Ovary (tissue), 9 donors: ENCODE data around the gene RIOK2. TPM values are rescaled to one million over a fixed set of nuclear protein-coding genes. Genes with fewer than 3 reads are reported as not detected.

Experiments used
- DNase-seq, 5 donors: peaks; one replicate each; pipeline ENCODE4 v3.0.0-alpha.2; 2019 to 2020
- H3K27ac ChIP-seq, 2 donors: fragments of 200-600 bp; one replicate each; pipeline versions ENCODE4 v1.5.1 to v1.8.0; 2019 to 2022
- H3K27me3 ChIP-seq: fragments of 200-600 bp; one replicate; pipeline ENCODE4 v1.8.0; 2022
- H3K36me3 ChIP-seq: fragments of 200-600 bp; sonication (generic); one replicate; pipeline ENCODE4 v1.5.1; 2019
- H3K4me1 ChIP-seq: one replicate; pipeline ENCODE4 v1.8.1; 2013; ENCODE audit warnings: mild to moderate bottlenecking, moderate library complexity; ENCODE audit not compliant: insufficient read depth
- H3K4me3 ChIP-seq: fragments of 200-600 bp; sonication (generic); one replicate; pipeline ENCODE4 v1.5.1; 2017
- H3K9me3 ChIP-seq, 2 donors: fragments of 200-600 bp in 1 of 2; sonication (generic) in 1 of 2; one replicate each; pipeline versions ENCODE4 v1.5.1 to v1.8.1; 2013 to 2019; ENCODE audit warnings: mild to moderate bottlenecking in 1 of 2, moderate library complexity in 1 of 2
- EP300 ChIP-seq: sonication (generic); formaldehyde crosslinking; IDR thresholded peaks from one replicate; pipeline ENCODE4 v1.6.1; 2017; ENCODE audit warnings: antibody characterized with exemption
- POLR2A ChIP-seq: fragments of 450-650 bp; IDR thresholded peaks from one replicate; pipeline ENCODE4 v1.6.1; 2017; ENCODE audit warnings: antibody characterized with exemption, mild to moderate bottlenecking, moderate library complexity
- WGBS, 3 donors: extraction: QIAGEN DNeasy Blood & Tissue Kit in 1 of 3; methylation state at CpG; one replicate each; pipeline versions ENCODE4 v1.1.5 to v1.1.7; 2013 to 2017; 5-methylcytosine and 5-hydroxymethylcytosine counted together
- intact Hi-C, 4 donors: fragments of 100-400 bp; cut with DNase I; formaldehyde crosslinking; loops; one replicate each; pipeline versions ENCODE4 v1.11.0 to v1.15.1; 2022 to 2023
- polyA plus RNA-seq, 2 donors: library from polyadenylated mRNA; stranded (reverse); fragments of 200-250 nt in 1 of 2; fragments of 350-450 nt in 1 of 2; fragmentation: Illumina TruSeq in 1 of 2; extraction: RNeasy Lipid Tissue Mini Kit (QIAGEN cat#74804) in 1 of 2; gene quantifications; one replicate each; pipeline ENCODE4 v1.2.3, GENCODE V29; 2013 to 2014
- total RNA-seq, 7 donors: library from RNA; depleted of rRNA in 2 of 7; stranded (reverse); fragments of >200 nt in 2 of 7; fragmentation: NEBNext Ultra II Directional in 3 of 7; extraction: Animal tissue kit (Norgen Biotek cat#: 25700) in 3 of 7; gene quantifications; one replicate each; pipeline versions ENCODE4 v1.1.0 to v1.2.4, GENCODE V29; 2016 to 2023
- TF ChIP-seq, protein P1 (sequence below), 3 donors: fragments of 450-650 bp in 2 of 3; fragments of 200-600 bp in 1 of 3; IDR thresholded peaks; one replicate each; pipeline versions ENCODE4 v1.5.1 to v1.8.0; 2016 to 2022; ENCODE audit warnings: antibody characterized with exemption in 3 of 3, mild to moderate bottlenecking in 1 of 3
- donor health status: DM: no; HTN: no; CAD: no; lungs with moderate emphysema.
- donor health status: DM: no; HTN: no; CAD: no.
- donor health status: Bipolar disorder and iron deficiency.
- donor health status: DM: yes; HTN: yes; CAD: no.
- donor health status: DM: no; HTN: no; CAD: no.
- donor health status: DM: yes; HTN: yes; CAD: no.

RIOK2 gene
- total and polyA plus RNA-seq, 9 donors, result 10.9 to 32.1 (median 19.3) TPM

DNA sequence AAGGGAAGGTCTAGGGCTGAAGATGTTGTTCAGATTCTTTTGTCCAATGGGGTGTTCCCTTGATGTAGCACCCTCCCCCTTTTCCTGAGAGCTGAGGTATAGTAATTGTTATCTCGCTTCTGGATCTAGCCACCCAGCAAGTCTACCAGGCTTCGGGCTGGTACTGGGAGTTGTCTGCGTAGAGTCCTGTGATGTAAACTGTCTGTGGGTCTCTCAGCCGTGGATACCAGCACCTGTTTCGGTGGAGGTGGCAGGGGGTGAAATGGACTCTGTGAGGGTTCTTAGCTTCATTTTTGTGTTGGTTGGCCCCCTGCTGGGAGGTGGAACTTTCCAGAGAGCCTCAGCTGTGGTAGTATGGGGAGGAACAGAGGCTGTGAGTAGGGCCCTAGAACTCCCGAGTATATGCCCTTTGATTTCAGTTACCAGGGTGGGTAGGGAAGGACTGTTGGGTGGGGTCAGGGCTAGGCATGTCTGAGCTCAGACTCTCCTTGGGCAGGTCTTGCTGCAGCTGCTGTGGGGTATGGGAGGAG, 25.2 kb upstream of the RIOK2 start:
- WGBS, 3 donors, result 90 to 97% (median 97%) methylated on average over 6 of the region's 6 CpGs
- TF ChIP-seq EP300 (no peak), POLR2A (no peak)
- TF ChIP-seq, protein P1, sequence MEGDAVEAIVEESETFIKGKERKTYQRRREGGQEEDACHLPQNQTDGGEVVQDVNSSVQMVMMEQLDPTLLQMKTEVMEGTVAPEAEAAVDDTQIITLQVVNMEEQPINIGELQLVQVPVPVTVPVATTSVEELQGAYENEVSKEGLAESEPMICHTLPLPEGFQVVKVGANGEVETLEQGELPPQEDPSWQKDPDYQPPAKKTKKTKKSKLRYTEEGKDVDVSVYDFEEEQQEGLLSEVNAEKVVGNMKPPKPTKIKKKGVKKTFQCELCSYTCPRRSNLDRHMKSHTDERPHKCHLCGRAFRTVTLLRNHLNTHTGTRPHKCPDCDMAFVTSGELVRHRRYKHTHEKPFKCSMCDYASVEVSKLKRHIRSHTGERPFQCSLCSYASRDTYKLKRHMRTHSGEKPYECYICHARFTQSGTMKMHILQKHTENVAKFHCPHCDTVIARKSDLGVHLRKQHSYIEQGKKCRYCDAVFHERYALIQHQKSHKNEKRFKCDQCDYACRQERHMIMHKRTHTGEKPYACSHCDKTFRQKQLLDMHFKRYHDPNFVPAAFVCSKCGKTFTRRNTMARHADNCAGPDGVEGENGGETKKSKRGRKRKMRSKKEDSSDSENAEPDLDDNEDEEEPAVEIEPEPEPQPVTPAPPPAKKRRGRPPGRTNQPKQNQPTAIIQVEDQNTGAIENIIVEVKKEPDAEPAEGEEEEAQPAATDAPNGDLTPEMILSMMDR (IDR thresholded peaks at IDR 0.05), result no peak
- Histone ChIP-seq H3K36me3 (no peaks in the 10 kb centered on the region), H3K27me3 (no peaks in the 10 kb centered on the region), H3K4me1 (no peaks in the 10 kb centered on the region), H3K9me3 (no peaks in the 10 kb centered on the region), H3K4me3 (no peak overlapping the region), H3K27ac (no peak overlapping the region)
- DNase-seq, result no peak
- intact Hi-C loops, result no loop called here

GRCh38 chr5:97194366-97194765, 11.3 kb upstream of the RIOK2 start:
- H3K4me1 ChIP-seq, result no peaks in the 10 kb centered on the region
- intact Hi-C loops, result no loop called here
- H3K27ac ChIP-seq, result no peak overlapping the region
- TF ChIP-seq, protein P1 (IDR thresholded peaks at IDR 0.05), result no peak
- TF ChIP-seq EP300 (no peak), POLR2A (no peak)
- DNase-seq, result no peak
- H3K36me3 ChIP-seq, result no peaks in the 10 kb centered on the region
- no peak overlapping the region for H3K4me3 ChIP-seq
- 45 to 46% (median 45%) methylated on average over 2 of the region's 2 CpGs for WGBS, 3 donors
- no peaks in the 10 kb centered on the region for H3K27me3 ChIP-seq
- H3K9me3 ChIP-seq, result no peaks in the 10 kb centered on the region

- TF ChIP-seq, protein P1 (IDR thresholded peaks at IDR 0.05), result no peak
- TF ChIP-seq POLR2A, result no peak
- no peak for TF ChIP-seq EP300
- intact Hi-C loops, result no loop called here
- DNase-seq, result no peak
- no peaks in the 10 kb centered on the region for H3K9me3 ChIP-seq
- H3K27me3 ChIP-seq, result no peaks in the 10 kb centered on the region
- H3K27ac ChIP-seq, result no peak overlapping the region
- no peak overlapping the region for H3K4me3 ChIP-seq
- no peaks in the 10 kb centered on the region for H3K4me1 ChIP-seq
- H3K36me3 ChIP-seq, result no peaks in the 10 kb centered on the region
- 85 to 96% (median 86%) methylated on average over 4 of the region's 4 CpGs for WGBS, 3 donors
These were observed 10.3 kb upstream of the RIOK2 start for GRCh38 chr5:97193355-97193688.

GRCh38 chr5:97192580-97193354, 9.7 kb upstream of the RIOK2 start:
- H3K36me3 ChIP-seq, result no peaks in the 10 kb centered on the region
- intact Hi-C loops, result no loop called here
- no peak overlapping the region for H3K27ac ChIP-seq
- no peaks in the 10 kb centered on the region for H3K4me1 ChIP-seq
- TF ChIP-seq, protein P1 (IDR thresholded peaks at IDR 0.05), result no peak
- TF ChIP-seq EP300 (no peak), POLR2A (no peak)
- H3K9me3 ChIP-seq, result no peaks in the 10 kb centered on the region
- H3K27me3 ChIP-seq, result no peaks in the 10 kb centered on the region
- no peak overlapping the region for H3K4me3 ChIP-seq
- 74 to 81% (median 78%) methylated on average over 5 of the region's 5 CpGs for WGBS, 3 donors
- no peak for DNase-seq
